Right cardiac atrium (tissue), 5 donors: ENCODE results near the gene OR51T1. TPM values are rescaled to one million over a fixed set of nuclear protein-coding genes. Genes with fewer than 3 reads are reported as not detected.

Experiments used
- polyA plus RNA-seq: library from polyadenylated mRNA; stranded (reverse); fragments of 200-250 nt; gene quantifications from one replicate; pipeline ENCODE4 v1.2.3, GENCODE V29; 2013
- total RNA-seq, 4 donors: library from RNA; stranded (reverse); fragmentation: NEBNext Ultra II Directional; extraction: Animal tissue kit (Norgen Biotek cat#: 25700); gene quantifications; one replicate each; pipeline ENCODE4 v1.2.1, GENCODE V29; 2021
- donor health status: healthy with polysubstance abuse.
- donor health status: DM: no; HTN: yes; CAD: no.
- donor health status: DM: no; HTN: no; CAD: no.
- donor health status: DM: no; HTN: yes; CAD: no; lungs with severe emphysema.
- donor health status: DM: yes; HTN: yes; CAD: no.

Gene OR51T1
- total and polyA plus RNA-seq, 5 donors = not detected

Other genes with a start within 250 kb of the OR51T1 start
- gene OR51D1, start 244.4 kb upstream of the OR51T1 start, total RNA-seq = not detected
- not detected for gene OR51D1, start 244.4 kb upstream of the OR51T1 start, polyA plus RNA-seq
- gene OR51E1, start 237.9 kb upstream of the OR51T1 start, total RNA-seq = under 1 TPM; 0.22 to 0.63 (median 0.24) TPM
- 0.45 TPM for gene OR51E1, start 237.9 kb upstream of the OR51T1 start, polyA plus RNA-seq
- not detected for gene OR51E2, start 184.0 kb upstream of the OR51T1 start, total RNA-seq
- gene OR51E2, start 184.0 kb upstream of the OR51T1 start, polyA plus RNA-seq = 0.05 TPM
- not detected for gene MMP26, start 177.1 kb upstream of the OR51T1 start, total RNA-seq
- gene MMP26, start 177.1 kb upstream of the OR51T1 start, polyA plus RNA-seq = not detected
- gene OR51F1, start 112.0 kb upstream of the OR51T1 start, total RNA-seq = not detected
- gene OR51F1, start 112.0 kb upstream of the OR51T1 start, polyA plus RNA-seq = not detected
- gene OR52R1, start 77.5 kb upstream of the OR51T1 start, total RNA-seq = not detected
- not detected for gene OR52R1, start 77.5 kb upstream of the OR51T1 start, polyA plus RNA-seq
- not detected for gene OR51F2, start 60.6 kb upstream of the OR51T1 start, total RNA-seq
- not detected for gene OR51F2, start 60.6 kb upstream of the OR51T1 start, polyA plus RNA-seq
- not detected for gene OR51S1, start 32.7 kb upstream of the OR51T1 start, total RNA-seq
- gene OR51S1, start 32.7 kb upstream of the OR51T1 start, polyA plus RNA-seq = not detected
- not detected for gene OR51A7, start 21.9 kb downstream of the OR51T1 start, total RNA-seq
- gene OR51A7, start 21.9 kb downstream of the OR51T1 start, polyA plus RNA-seq = not detected
- gene OR51G2, start 37.5 kb downstream of the OR51T1 start, total RNA-seq = not detected
- not detected for gene OR51G2, start 37.5 kb downstream of the OR51T1 start, polyA plus RNA-seq
- not detected for gene OR51G1, start 42.4 kb downstream of the OR51T1 start, total RNA-seq
- gene OR51G1, start 42.4 kb downstream of the OR51T1 start, polyA plus RNA-seq = not detected
- not detected for gene OR51A4, start 65.7 kb downstream of the OR51T1 start, total RNA-seq
- not detected for gene OR51A4, start 65.7 kb downstream of the OR51T1 start, polyA plus RNA-seq
- gene OR51A2, start 73.8 kb downstream of the OR51T1 start, total RNA-seq = not detected
- not detected for gene OR51A2, start 73.8 kb downstream of the OR51T1 start, polyA plus RNA-seq
- not detected for gene OR51L1, start 113.0 kb downstream of the OR51T1 start, total RNA-seq
- not detected for gene OR51L1, start 113.0 kb downstream of the OR51T1 start, polyA plus RNA-seq
- not detected for gene OR52J3, start 164.6 kb downstream of the OR51T1 start, total RNA-seq
- gene OR52J3, start 164.6 kb downstream of the OR51T1 start, polyA plus RNA-seq = not detected
- not detected for gene OR52E2, start 177.7 kb downstream of the OR51T1 start, total RNA-seq
- not detected for gene OR52E2, start 177.7 kb downstream of the OR51T1 start, polyA plus RNA-seq
- gene OR52E1, start 187.7 kb downstream of the OR51T1 start, total RNA-seq = not detected
- gene OR52E1, start 187.7 kb downstream of the OR51T1 start, polyA plus RNA-seq = not detected